ENCODE measurements around the gene EDN2.

DNA sequence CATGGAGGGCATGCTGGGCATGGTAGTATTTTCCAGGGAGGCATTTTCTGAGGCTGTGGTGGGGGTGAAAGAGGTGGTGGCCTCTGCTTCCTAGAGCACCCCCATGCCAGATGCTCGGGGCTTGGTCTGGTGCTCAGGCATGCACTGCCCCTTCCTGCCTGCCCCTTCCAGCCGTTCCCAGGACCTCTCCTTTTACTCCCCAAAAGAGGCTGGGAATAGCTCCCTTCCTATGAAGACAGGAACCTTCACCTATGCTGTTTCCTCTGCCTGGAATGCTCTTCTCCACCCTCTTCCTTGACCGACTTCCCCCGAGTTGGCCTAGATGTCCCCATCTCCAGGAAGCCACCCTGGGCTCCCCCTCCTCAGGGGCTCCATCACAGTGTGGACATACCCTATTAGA, 9.1 kb downstream of the EDN2 start:
- no peak for TF ChIP-seq POLR2A (IDR thresholded peaks at IDR 0.05; ENCODE audit: low read depth)
- TF ChIP-seq, protein P1, sequence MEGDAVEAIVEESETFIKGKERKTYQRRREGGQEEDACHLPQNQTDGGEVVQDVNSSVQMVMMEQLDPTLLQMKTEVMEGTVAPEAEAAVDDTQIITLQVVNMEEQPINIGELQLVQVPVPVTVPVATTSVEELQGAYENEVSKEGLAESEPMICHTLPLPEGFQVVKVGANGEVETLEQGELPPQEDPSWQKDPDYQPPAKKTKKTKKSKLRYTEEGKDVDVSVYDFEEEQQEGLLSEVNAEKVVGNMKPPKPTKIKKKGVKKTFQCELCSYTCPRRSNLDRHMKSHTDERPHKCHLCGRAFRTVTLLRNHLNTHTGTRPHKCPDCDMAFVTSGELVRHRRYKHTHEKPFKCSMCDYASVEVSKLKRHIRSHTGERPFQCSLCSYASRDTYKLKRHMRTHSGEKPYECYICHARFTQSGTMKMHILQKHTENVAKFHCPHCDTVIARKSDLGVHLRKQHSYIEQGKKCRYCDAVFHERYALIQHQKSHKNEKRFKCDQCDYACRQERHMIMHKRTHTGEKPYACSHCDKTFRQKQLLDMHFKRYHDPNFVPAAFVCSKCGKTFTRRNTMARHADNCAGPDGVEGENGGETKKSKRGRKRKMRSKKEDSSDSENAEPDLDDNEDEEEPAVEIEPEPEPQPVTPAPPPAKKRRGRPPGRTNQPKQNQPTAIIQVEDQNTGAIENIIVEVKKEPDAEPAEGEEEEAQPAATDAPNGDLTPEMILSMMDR (IDR thresholded peaks at IDR 0.05), result no peak
- no peak for TF ChIP-seq EP300 (IDR thresholded peaks at IDR 0.05)
- no peak for TF ChIP-seq POLR2AphosphoS5 (IDR thresholded peaks at IDR 0.05)
